Ascending aorta (tissue), 2 donors: ENCODE data around the gene CHTF8. TPM values are rescaled to one million over a fixed set of nuclear protein-coding genes. Genes with fewer than 3 reads are reported as not detected.
"Not testable (repeated sequence)": the region's sequence is repeated elsewhere in the genome, so short reads cannot be mapped to it uniquely, and the experiment has no call there.

Experiments
- DNase-seq, 2 donors: peaks; one replicate each; pipeline ENCODE4 v3.0.0-alpha.2; 2019; ENCODE audit warnings: low spot score in 2 of 2
- H3K27ac ChIP-seq, 2 donors: fragments of 200-600 bp; sonication (generic); one replicate each; pipeline ENCODE4 v1.5.1; 2016 to 2017; ENCODE audit warnings: mild to moderate bottlenecking in 1 of 2
- H3K27me3 ChIP-seq: fragments of 200-600 bp; sonication (generic); one replicate; pipeline ENCODE4 v1.5.1; 2017
- H3K36me3 ChIP-seq, 2 donors: fragments of 200-600 bp; sonication (generic); one replicate each; pipeline ENCODE4 v1.5.1; 2016
- H3K4me1 ChIP-seq, 2 donors: fragments of 200-600 bp; sonication (generic); one replicate each; pipeline ENCODE4 v1.5.1; 2016 to 2017; ENCODE audit warnings: mild to moderate bottlenecking in 1 of 2
- H3K4me3 ChIP-seq, 2 donors: fragments of 200-600 bp; sonication (generic); one replicate each; pipeline ENCODE4 v1.5.1; 2016 to 2017; ENCODE audit warnings: mild to moderate bottlenecking in 1 of 2
- H3K9me3 ChIP-seq, 2 donors: fragments of 200-600 bp; sonication (generic); one replicate each; pipeline ENCODE4 v1.5.1; 2016
- intact Hi-C: fragments of 100-400 bp; cut with DNase I; formaldehyde crosslinking; loops from one replicate; pipeline ENCODE4 v1.15.1; 2023
- total RNA-seq: library from RNA; depleted of rRNA; stranded (reverse); fragments of >200 nt; gene quantifications from one replicate; pipeline ENCODE4 v1.1.0, GENCODE V29; 2016
- TF ChIP-seq, protein P1 (sequence below), 3 experiments: fragments of 200-600 bp in 2 of 3; fragments of 450-650 bp in 1 of 3; sonication (generic) in 2 of 3; IDR thresholded peaks; one replicate each; pipeline ENCODE4 v1.5.1; 2016 to 2019; ENCODE audit warnings: antibody characterized with exemption in 3 of 3, mild to moderate bottlenecking in 1 of 3, moderate library complexity in 1 of 3

Gene CHTF8
- total RNA-seq, 1 donor from 2014 or later, result 41.3 TPM

GRCh38 chr16:69133373-69133954 is 1.1 kb upstream of the CHTF8 start:
- Histone ChIP-seq H3K9me3 (no peaks in the 10 kb centered on the region), H3K27me3 (no peaks in the 10 kb centered on the region), H3K36me3 (peaks cover under 1 to 18% of the 10 kb centered on the region in 2 donors), H3K4me3 (peak overlapping the region; percentile 91 to 97), H3K27ac (peak overlapping the region in 1 of 2 donors; percentile 85), H3K4me1 (peaks cover 3 to 13% of the 10 kb centered on the region in 2 donors)
- TF ChIP-seq, protein P1, sequence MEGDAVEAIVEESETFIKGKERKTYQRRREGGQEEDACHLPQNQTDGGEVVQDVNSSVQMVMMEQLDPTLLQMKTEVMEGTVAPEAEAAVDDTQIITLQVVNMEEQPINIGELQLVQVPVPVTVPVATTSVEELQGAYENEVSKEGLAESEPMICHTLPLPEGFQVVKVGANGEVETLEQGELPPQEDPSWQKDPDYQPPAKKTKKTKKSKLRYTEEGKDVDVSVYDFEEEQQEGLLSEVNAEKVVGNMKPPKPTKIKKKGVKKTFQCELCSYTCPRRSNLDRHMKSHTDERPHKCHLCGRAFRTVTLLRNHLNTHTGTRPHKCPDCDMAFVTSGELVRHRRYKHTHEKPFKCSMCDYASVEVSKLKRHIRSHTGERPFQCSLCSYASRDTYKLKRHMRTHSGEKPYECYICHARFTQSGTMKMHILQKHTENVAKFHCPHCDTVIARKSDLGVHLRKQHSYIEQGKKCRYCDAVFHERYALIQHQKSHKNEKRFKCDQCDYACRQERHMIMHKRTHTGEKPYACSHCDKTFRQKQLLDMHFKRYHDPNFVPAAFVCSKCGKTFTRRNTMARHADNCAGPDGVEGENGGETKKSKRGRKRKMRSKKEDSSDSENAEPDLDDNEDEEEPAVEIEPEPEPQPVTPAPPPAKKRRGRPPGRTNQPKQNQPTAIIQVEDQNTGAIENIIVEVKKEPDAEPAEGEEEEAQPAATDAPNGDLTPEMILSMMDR (IDR thresholded peaks at IDR 0.05), result no peak
- intact Hi-C loops, result loop anchor here (5.0 kb wide), 1 partner anchor 54 kb away; the partner anchor contains the start of gene SNTB2
- DNase-seq, result no peak

DNA sequence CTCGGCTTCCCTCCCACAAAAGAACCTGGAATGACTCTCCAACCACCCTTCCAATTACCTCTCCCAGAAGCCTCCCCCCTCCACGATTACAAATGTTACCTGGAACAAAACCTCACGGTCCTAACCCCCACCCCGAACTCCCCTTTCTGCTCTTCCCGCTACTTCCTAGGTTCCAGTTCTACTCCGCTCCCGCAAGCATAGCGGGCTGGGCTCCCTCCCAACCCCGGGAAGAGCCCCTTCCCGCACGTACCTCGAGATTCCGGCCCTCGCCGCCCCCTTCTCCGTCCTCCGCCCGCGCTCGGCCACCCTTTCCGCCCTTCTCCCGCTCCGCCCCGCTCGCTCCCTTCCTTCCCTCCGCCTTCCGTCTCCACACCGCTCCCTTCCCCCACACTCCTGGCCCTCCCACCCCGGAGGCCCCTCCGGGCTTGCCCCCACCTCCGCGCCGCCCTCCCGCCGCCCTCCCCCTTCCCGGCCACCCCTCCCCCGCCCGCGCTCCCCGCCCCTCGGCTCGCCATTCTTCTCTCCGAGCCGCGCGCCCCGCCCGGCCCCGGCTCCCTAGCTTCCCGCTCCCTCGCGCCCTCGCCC is 457 bp downstream of the CHTF8 start:
- Histone ChIP-seq H3K27me3 (no peaks in the 10 kb centered on the region), H3K4me1 (peaks cover 3 to 13% of the 10 kb centered on the region in 2 donors), H3K4me3 (peak overlapping the region; percentile 91 to 97), H3K9me3 (no peaks in the 10 kb centered on the region), H3K36me3 (peaks cover 0 to 7% of the 10 kb centered on the region in 2 donors), H3K27ac (peak overlapping the region; percentile 84 to 85)
- TF ChIP-seq, protein P1 (IDR thresholded peaks at IDR 0.05), result no peak
- peak in 1 of 2 donors; percentile 87 for DNase-seq
- intact Hi-C loops, result loop anchor here (5.0 kb wide), 1 partner anchor 55 kb away; the partner anchor contains the start of gene SNTB2

- TF ChIP-seq, protein P1 (IDR thresholded peaks at IDR 0.05), result no peak
- peaks cover 0 to 4% of the 10 kb centered on the region in 2 donors for H3K36me3 ChIP-seq
- no peaks in the 10 kb centered on the region for H3K9me3 ChIP-seq
- no peaks in the 10 kb centered on the region for H3K27me3 ChIP-seq
- DNase-seq, result no peak
- H3K4me1 ChIP-seq, result peaks cover 3 to 13% of the 10 kb centered on the region in 2 donors
- intact Hi-C loops, result loop anchor here (5.0 kb wide), 1 partner anchor 56 kb away; the partner anchor contains the start of gene SNTB2
- H3K4me3 ChIP-seq, result peak overlapping the region; percentile 91 to 97
- H3K27ac ChIP-seq, result peak overlapping the region; percentile 84 to 85
These were observed 1.1 kb downstream of the CHTF8 start for GRCh38 chr16:69131167-69131838.

DNA sequence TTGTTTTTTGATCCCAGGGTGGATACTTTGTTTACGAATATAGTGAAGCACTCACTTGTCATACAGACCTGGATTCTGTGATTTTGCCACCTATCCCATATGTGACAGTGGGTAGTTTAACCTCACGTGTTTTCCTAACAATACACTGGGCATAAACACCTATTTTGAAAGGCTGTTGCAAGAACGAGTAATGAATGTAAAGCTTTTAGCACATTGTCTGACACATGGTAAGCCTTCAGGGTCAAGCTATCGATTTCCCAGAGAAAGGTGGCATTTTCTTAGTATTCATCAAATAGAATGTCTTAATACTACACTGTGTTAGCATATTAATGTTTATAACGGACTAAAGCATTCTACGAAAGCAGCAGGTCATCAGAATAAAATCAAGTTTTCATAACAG is 1.9 kb downstream of the CHTF8 start:
- intact Hi-C loops, result loop anchor here (5.0 kb wide), 1 partner anchor 57 kb away; the partner anchor contains the start of gene SNTB2
- no peak overlapping the region for H3K27ac ChIP-seq
- TF ChIP-seq, protein P1 (IDR thresholded peaks at IDR 0.05), result no peak

DNA sequence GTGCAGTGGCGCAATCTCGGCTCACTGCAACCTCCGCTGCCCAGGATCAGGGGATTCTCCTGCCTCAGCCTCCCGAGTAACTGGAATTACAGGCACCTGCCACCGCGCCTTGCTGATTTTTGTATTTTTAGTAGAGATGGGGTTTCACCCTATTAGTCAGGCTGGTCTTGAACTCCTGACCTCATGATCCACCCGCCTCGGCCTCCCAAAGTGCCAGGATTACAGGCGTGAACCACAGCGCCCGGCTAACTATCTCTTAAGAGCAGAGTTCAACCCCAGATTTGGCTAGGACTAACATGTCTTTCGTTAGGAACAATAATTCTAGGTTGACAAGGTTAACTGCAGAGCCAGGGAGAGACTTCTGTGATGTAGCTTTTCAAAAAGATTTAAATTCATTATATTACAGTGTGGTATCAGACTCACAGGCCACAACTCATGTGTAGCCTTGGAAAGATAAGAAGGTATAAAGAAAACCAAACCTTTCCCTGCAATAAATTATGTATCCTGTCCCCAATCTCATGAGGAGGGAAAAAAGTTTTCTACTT is 4.3 kb downstream of the CHTF8 start:
- no peaks in the 10 kb centered on the region for H3K9me3 ChIP-seq
- TF ChIP-seq, protein P1 (IDR thresholded peaks at IDR 0.05), result no peak
- H3K27ac ChIP-seq, result no peak overlapping the region
- peaks cover 0 to 6% of the 10 kb centered on the region in 2 donors for H3K4me1 ChIP-seq
- DNase-seq, result no peak
- H3K27me3 ChIP-seq, result no peaks in the 10 kb centered on the region
- no peak overlapping the region for H3K4me3 ChIP-seq
- peaks cover 0 to 4% of the 10 kb centered on the region in 2 donors for H3K36me3 ChIP-seq
- intact Hi-C loops, result no loop called here

More for the DNA sequence above, 1.9 kb downstream of the CHTF8 start:
- Histone ChIP-seq H3K4me3 (no peak overlapping the region), H3K27me3 (no peaks in the 10 kb centered on the region), H3K4me1 (peaks cover 3 to 13% of the 10 kb centered on the region in 2 donors), H3K36me3 (peaks cover 0 to 4% of the 10 kb centered on the region in 2 donors), H3K9me3 (no peaks in the 10 kb centered on the region)
- peak in 1 of 2 donors; percentile 2 for DNase-seq

GRCh38 chr16:69126801-69127200 is 5.6 kb downstream of the CHTF8 start:
- H3K9me3 ChIP-seq, H3K4me3 ChIP-seq, H3K27me3 ChIP-seq, intact Hi-C loops, DNase-seq, H3K36me3 ChIP-seq, H3K4me1 ChIP-seq, H3K27ac ChIP-seq: not testable (repeated sequence)
